Measurements from ENCODE around the gene HUS1.

HUS1 gene

GRCh38 chr7:47941136-47941844 lies 38.1 kb downstream of the HUS1 start:
- H3K4me1 ChIP-seq (ENCODE audit: control insufficient read depth, insufficient read depth, low read length): peaks cover 18% of the 10 kb centered on the region
- no peak overlapping the region for H3K4me3 ChIP-seq (ENCODE audit: low read length)
- H3K27me3 ChIP-seq (ENCODE audit: control insufficient read depth, insufficient read depth, low read length): no peaks in the 10 kb centered on the region
- no peaks in the 10 kb centered on the region for H3K36me3 ChIP-seq (ENCODE audit: control insufficient read depth, insufficient read depth, low read length)
- H3K9ac ChIP-seq (ENCODE audit: low read length): peak overlapping the region; percentile 13
- no peaks in the 10 kb centered on the region for H3K9me3 ChIP-seq (ENCODE audit: control insufficient read depth, low read length)

GRCh38 chr7:47940088-47941013 lies 39.1 kb downstream of the HUS1 start:
- Histone ChIP-seq H3K4me3 (ENCODE audit: low read length) (no peak overlapping the region), H3K4me1 (ENCODE audit: control insufficient read depth, insufficient read depth, low read length) (peaks cover 18% of the 10 kb centered on the region), H3K9ac (ENCODE audit: low read length) (peak overlapping the region; percentile 4)

GRCh38 chr7:47939425-47940036 lies 39.9 kb downstream of the HUS1 start:
- no peaks in the 10 kb centered on the region for H3K9me3 ChIP-seq (ENCODE audit: control insufficient read depth, low read length)
- H3K4me3 ChIP-seq (ENCODE audit: low read length): no peak overlapping the region
- H3K4me1 ChIP-seq (ENCODE audit: control insufficient read depth, insufficient read depth, low read length): peaks cover 18% of the 10 kb centered on the region
- H3K9ac ChIP-seq (ENCODE audit: low read length): no peak overlapping the region
- H3K27me3 ChIP-seq (ENCODE audit: control insufficient read depth, insufficient read depth, low read length): no peaks in the 10 kb centered on the region
- no peaks in the 10 kb centered on the region for H3K36me3 ChIP-seq (ENCODE audit: control insufficient read depth, insufficient read depth, low read length)

More at GRCh38 chr7:47940088-47941013, 39.1 kb downstream of the HUS1 start:
- Histone ChIP-seq H3K27me3 (ENCODE audit: control insufficient read depth, insufficient read depth, low read length) (no peaks in the 10 kb centered on the region), H3K36me3 (ENCODE audit: control insufficient read depth, insufficient read depth, low read length) (no peaks in the 10 kb centered on the region), H3K9me3 (ENCODE audit: control insufficient read depth, low read length) (no peaks in the 10 kb centered on the region)

GRCh38 chr7:47938574-47939165 lies 40.7 kb downstream of the HUS1 start:
- no peaks in the 10 kb centered on the region for H3K9me3 ChIP-seq (ENCODE audit: control insufficient read depth, low read length)
- no peaks in the 10 kb centered on the region for H3K36me3 ChIP-seq (ENCODE audit: control insufficient read depth, insufficient read depth, low read length)
- H3K4me1 ChIP-seq (ENCODE audit: control insufficient read depth, insufficient read depth, low read length): peaks cover 18% of the 10 kb centered on the region
- H3K27me3 ChIP-seq (ENCODE audit: control insufficient read depth, insufficient read depth, low read length): no peaks in the 10 kb centered on the region
- H3K4me3 ChIP-seq (ENCODE audit: low read length): no peak overlapping the region
- no peak overlapping the region for H3K9ac ChIP-seq (ENCODE audit: low read length)

- Histone ChIP-seq H3K4me1 (ENCODE audit: control insufficient read depth, insufficient read depth, low read length) (peaks cover 18% of the 10 kb centered on the region), H3K4me3 (ENCODE audit: low read length) (no peak overlapping the region), H3K27me3 (ENCODE audit: control insufficient read depth, insufficient read depth, low read length) (no peaks in the 10 kb centered on the region), H3K36me3 (ENCODE audit: control insufficient read depth, insufficient read depth, low read length) (no peaks in the 10 kb centered on the region), H3K9me3 (ENCODE audit: control insufficient read depth, low read length) (no peaks in the 10 kb centered on the region), H3K9ac (ENCODE audit: low read length) (no peak overlapping the region)
These were observed 41.5 kb downstream of the HUS1 start for GRCh38 chr7:47937711-47938573.

GRCh38 chr7:47937065-47937687 lies 42.2 kb downstream of the HUS1 start:
- H3K36me3 ChIP-seq (ENCODE audit: control insufficient read depth, insufficient read depth, low read length): no peaks in the 10 kb centered on the region
- H3K27me3 ChIP-seq (ENCODE audit: control insufficient read depth, insufficient read depth, low read length): no peaks in the 10 kb centered on the region
- peaks cover 18% of the 10 kb centered on the region for H3K4me1 ChIP-seq (ENCODE audit: control insufficient read depth, insufficient read depth, low read length)
- no peak overlapping the region for H3K9ac ChIP-seq (ENCODE audit: low read length)
- H3K4me3 ChIP-seq (ENCODE audit: low read length): no peak overlapping the region
- no peaks in the 10 kb centered on the region for H3K9me3 ChIP-seq (ENCODE audit: control insufficient read depth, low read length)

GRCh38 chr7:47936323-47936722 lies 43.1 kb downstream of the HUS1 start:
- Histone ChIP-seq H3K36me3 (ENCODE audit: control insufficient read depth, insufficient read depth, low read length) (no peaks in the 10 kb centered on the region), H3K4me3 (ENCODE audit: low read length) (no peak overlapping the region), H3K4me1 (ENCODE audit: control insufficient read depth, insufficient read depth, low read length) (peaks cover 16% of the 10 kb centered on the region), H3K9me3 (ENCODE audit: control insufficient read depth, low read length) (no peaks in the 10 kb centered on the region), H3K27me3 (ENCODE audit: control insufficient read depth, insufficient read depth, low read length) (no peaks in the 10 kb centered on the region), H3K9ac (ENCODE audit: low read length) (no peak overlapping the region)

- Histone ChIP-seq H3K4me1 (ENCODE audit: control insufficient read depth, insufficient read depth, low read length) (peaks cover 6% of the 10 kb centered on the region), H3K27me3 (ENCODE audit: control insufficient read depth, insufficient read depth, low read length) (no peaks in the 10 kb centered on the region), H3K4me3 (ENCODE audit: low read length) (no peak overlapping the region), H3K9ac (ENCODE audit: low read length) (no peak overlapping the region), H3K36me3 (ENCODE audit: control insufficient read depth, insufficient read depth, low read length) (no peaks in the 10 kb centered on the region), H3K9me3 (ENCODE audit: control insufficient read depth, low read length) (no peaks in the 10 kb centered on the region)
These were observed 44.1 kb downstream of the HUS1 start for GRCh38 chr7:47935336-47935735.

- H3K4me1 ChIP-seq (ENCODE audit: control insufficient read depth, insufficient read depth, low read length): peaks cover 1% of the 10 kb centered on the region
- H3K9ac ChIP-seq (ENCODE audit: low read length): no peak overlapping the region
- no peaks in the 10 kb centered on the region for H3K9me3 ChIP-seq (ENCODE audit: control insufficient read depth, low read length)
- no peaks in the 10 kb centered on the region for H3K36me3 ChIP-seq (ENCODE audit: control insufficient read depth, insufficient read depth, low read length)
- no peak overlapping the region for H3K4me3 ChIP-seq (ENCODE audit: low read length)
- no peaks in the 10 kb centered on the region for H3K27me3 ChIP-seq (ENCODE audit: control insufficient read depth, insufficient read depth, low read length)
These were observed 44.6 kb downstream of the HUS1 start for GRCh38 chr7:47934831-47935230.

GRCh38 chr7:47933215-47933614 lies 46.2 kb downstream of the HUS1 start:
- H3K9me3 ChIP-seq (ENCODE audit: control insufficient read depth, low read length): no peaks in the 10 kb centered on the region
- no peaks in the 10 kb centered on the region for H3K4me1 ChIP-seq (ENCODE audit: control insufficient read depth, insufficient read depth, low read length)
- no peak overlapping the region for H3K4me3 ChIP-seq (ENCODE audit: low read length)
- no peaks in the 10 kb centered on the region for H3K27me3 ChIP-seq (ENCODE audit: control insufficient read depth, insufficient read depth, low read length)
- no peaks in the 10 kb centered on the region for H3K36me3 ChIP-seq (ENCODE audit: control insufficient read depth, insufficient read depth, low read length)
- H3K9ac ChIP-seq (ENCODE audit: low read length): no peak overlapping the region
